KMS-11 (cell line): ENCODE data around the gene PPP1R9B.

Experiments
- H2AFZ ChIP-seq: fragments of 200-600 bp; sonication (generic); 2 replicates; pipeline ENCODE4 v1.6.1; 2016; ENCODE audit warnings: antibody characterized with exemption, mixed run types, low read depth
- H3K27ac ChIP-seq: fragments of 200-600 bp; sonication (generic); 2 replicates; pipeline ENCODE4 v1.6.1; 2016; ENCODE audit warnings: mild to moderate bottlenecking, mixed run types
- H3K27me3 ChIP-seq: fragments of 200-600 bp; sonication (generic); 2 replicates; pipeline ENCODE4 v1.6.1; 2017; ENCODE audit warnings: mild to moderate bottlenecking, low read depth, mixed run types, moderate library complexity; ENCODE audit not compliant: insufficient read depth
- H3K36me3 ChIP-seq: fragments of 200-600 bp; sonication (generic); 2 replicates; pipeline ENCODE4 v1.6.1; 2017; ENCODE audit warnings: mild to moderate bottlenecking, mixed run types; ENCODE audit not compliant: insufficient read depth
- H3K4me1 ChIP-seq: fragments of 200-600 bp; sonication (generic); 2 replicates; pipeline ENCODE4 v1.6.1; 2016; ENCODE audit warnings: mild to moderate bottlenecking, low read depth, mixed run types; ENCODE audit not compliant: poor library complexity, severe bottlenecking
- H3K4me2 ChIP-seq: fragments of 200-600 bp; sonication (generic); 2 replicates; pipeline ENCODE4 v1.7.0; 2016; ENCODE audit warnings: mild to moderate bottlenecking, mixed run types
- H3K4me3 ChIP-seq: fragments of 200-600 bp; sonication (generic); IDR thresholded peaks from 2 replicates; pipeline ENCODE4 v1.6.1; 2017; ENCODE audit warnings: low read depth, low read length, mixed read lengths; ENCODE audit not compliant: insufficient read depth
- H3K79me2 ChIP-seq: fragments of 200-600 bp; sonication (generic); 2 replicates; pipeline ENCODE4 v1.6.1; 2016; ENCODE audit warnings: low read depth, mixed run types; ENCODE audit not compliant: insufficient read depth
- H3K9ac ChIP-seq: fragments of 200-600 bp; sonication (generic); 2 replicates; pipeline ENCODE4 v1.6.1; 2016; ENCODE audit warnings: mild to moderate bottlenecking, mixed run types
- H4K20me1 ChIP-seq: fragments of 200-600 bp; sonication (generic); 2 replicates; pipeline ENCODE4 v1.6.1; 2016; ENCODE audit warnings: mild to moderate bottlenecking, mixed run types; ENCODE audit not compliant: insufficient read depth
- TF ChIP-seq, protein P1 (sequence below): fragments of 200-600 bp; sonication (generic); conservative IDR thresholded peaks from 2 replicates; pipeline ENCODE4 v1.6.1; 2017; ENCODE audit warnings: low read depth, mild to moderate bottlenecking, antibody characterized with exemption, low read length, moderate library complexity, mixed read lengths

The PPP1R9B gene

GRCh38 chr17:50127697-50128361 lies 22.6 kb downstream of the PPP1R9B start:
- Histone ChIP-seq H3K27ac (no peak overlapping the region), H3K27me3 (peaks cover 53% of the 10 kb centered on the region), H4K20me1 (no peaks in the 10 kb centered on the region), H3K4me2 (peak overlapping the region; percentile 16; the same call in 1 of the 2 replicates), H3K4me3 (no peak overlapping the region), H2AFZ (no peak overlapping the region), H3K79me2 (no peaks in the 10 kb centered on the region), H3K4me1 (peaks cover 25% of the 10 kb centered on the region), H3K36me3 (no peaks in the 10 kb centered on the region), H3K9ac (no peak overlapping the region)
- TF ChIP-seq, protein P1, sequence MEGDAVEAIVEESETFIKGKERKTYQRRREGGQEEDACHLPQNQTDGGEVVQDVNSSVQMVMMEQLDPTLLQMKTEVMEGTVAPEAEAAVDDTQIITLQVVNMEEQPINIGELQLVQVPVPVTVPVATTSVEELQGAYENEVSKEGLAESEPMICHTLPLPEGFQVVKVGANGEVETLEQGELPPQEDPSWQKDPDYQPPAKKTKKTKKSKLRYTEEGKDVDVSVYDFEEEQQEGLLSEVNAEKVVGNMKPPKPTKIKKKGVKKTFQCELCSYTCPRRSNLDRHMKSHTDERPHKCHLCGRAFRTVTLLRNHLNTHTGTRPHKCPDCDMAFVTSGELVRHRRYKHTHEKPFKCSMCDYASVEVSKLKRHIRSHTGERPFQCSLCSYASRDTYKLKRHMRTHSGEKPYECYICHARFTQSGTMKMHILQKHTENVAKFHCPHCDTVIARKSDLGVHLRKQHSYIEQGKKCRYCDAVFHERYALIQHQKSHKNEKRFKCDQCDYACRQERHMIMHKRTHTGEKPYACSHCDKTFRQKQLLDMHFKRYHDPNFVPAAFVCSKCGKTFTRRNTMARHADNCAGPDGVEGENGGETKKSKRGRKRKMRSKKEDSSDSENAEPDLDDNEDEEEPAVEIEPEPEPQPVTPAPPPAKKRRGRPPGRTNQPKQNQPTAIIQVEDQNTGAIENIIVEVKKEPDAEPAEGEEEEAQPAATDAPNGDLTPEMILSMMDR = no peak

- H4K20me1 ChIP-seq = no peaks in the 10 kb centered on the region
- peaks cover 9% of the 10 kb centered on the region for H3K4me1 ChIP-seq
- H3K27ac ChIP-seq = no peak overlapping the region
- no peaks in the 10 kb centered on the region for H3K36me3 ChIP-seq
- peaks cover 71% of the 10 kb centered on the region for H3K27me3 ChIP-seq
- H3K4me3 ChIP-seq = no peak overlapping the region
- no peak overlapping the region for H3K9ac ChIP-seq
- no peaks in the 10 kb centered on the region for H3K79me2 ChIP-seq
- H3K4me2 ChIP-seq = no peak overlapping the region
- no peak overlapping the region for H2AFZ ChIP-seq
- TF ChIP-seq, protein P1 = no peak
Observed at GRCh38 chr17:50125420-50125997, 25.0 kb downstream of the PPP1R9B start.

GRCh38 chr17:50123649-50124349 lies 26.7 kb downstream of the PPP1R9B start:
- Histone ChIP-seq H3K4me3 (no peak overlapping the region), H3K4me2 (no peak overlapping the region), H3K79me2 (no peaks in the 10 kb centered on the region), H4K20me1 (no peaks in the 10 kb centered on the region), H3K27ac (no peak overlapping the region), H3K27me3 (peaks cover 76% of the 10 kb centered on the region), H3K9ac (no peak overlapping the region), H3K36me3 (no peaks in the 10 kb centered on the region), H3K4me1 (peaks cover 8% of the 10 kb centered on the region), H2AFZ (no peak overlapping the region)
- TF ChIP-seq, protein P1 = no peak

- H3K36me3 ChIP-seq = no peaks in the 10 kb centered on the region
- no peak overlapping the region for H3K4me2 ChIP-seq
- no peak overlapping the region for H3K9ac ChIP-seq
- TF ChIP-seq, protein P1 = no peak
- no peak overlapping the region for H3K4me3 ChIP-seq
- no peak overlapping the region for H3K27ac ChIP-seq
- H3K27me3 ChIP-seq = peaks cover 75% of the 10 kb centered on the region
- H2AFZ ChIP-seq = no peak overlapping the region
- no peaks in the 10 kb centered on the region for H4K20me1 ChIP-seq
- no peaks in the 10 kb centered on the region for H3K79me2 ChIP-seq
- peaks cover 7% of the 10 kb centered on the region for H3K4me1 ChIP-seq
Observed at GRCh38 chr17:50122945-50123344, 27.5 kb downstream of the PPP1R9B start.
